Measurements from ENCODE around the gene IL11. TPM values are rescaled to one million over a fixed set of nuclear protein-coding genes. Genes with fewer than 3 reads are reported as not detected.

Gene IL11
- total RNA-seq, 4 donors from 2014 or later, result 0.21 TPM; not detected in 3

GRCh38 chr19:55314396-55314795 is 55.9 kb downstream of the IL11 start:
- H3K4me3 ChIP-seq, result no peak overlapping the region
- H3K36me3 ChIP-seq, result peaks cover 0 to 28% (median 0%) of the 10 kb centered on the region in 3 donors
- TF ChIP-seq, protein P1, sequence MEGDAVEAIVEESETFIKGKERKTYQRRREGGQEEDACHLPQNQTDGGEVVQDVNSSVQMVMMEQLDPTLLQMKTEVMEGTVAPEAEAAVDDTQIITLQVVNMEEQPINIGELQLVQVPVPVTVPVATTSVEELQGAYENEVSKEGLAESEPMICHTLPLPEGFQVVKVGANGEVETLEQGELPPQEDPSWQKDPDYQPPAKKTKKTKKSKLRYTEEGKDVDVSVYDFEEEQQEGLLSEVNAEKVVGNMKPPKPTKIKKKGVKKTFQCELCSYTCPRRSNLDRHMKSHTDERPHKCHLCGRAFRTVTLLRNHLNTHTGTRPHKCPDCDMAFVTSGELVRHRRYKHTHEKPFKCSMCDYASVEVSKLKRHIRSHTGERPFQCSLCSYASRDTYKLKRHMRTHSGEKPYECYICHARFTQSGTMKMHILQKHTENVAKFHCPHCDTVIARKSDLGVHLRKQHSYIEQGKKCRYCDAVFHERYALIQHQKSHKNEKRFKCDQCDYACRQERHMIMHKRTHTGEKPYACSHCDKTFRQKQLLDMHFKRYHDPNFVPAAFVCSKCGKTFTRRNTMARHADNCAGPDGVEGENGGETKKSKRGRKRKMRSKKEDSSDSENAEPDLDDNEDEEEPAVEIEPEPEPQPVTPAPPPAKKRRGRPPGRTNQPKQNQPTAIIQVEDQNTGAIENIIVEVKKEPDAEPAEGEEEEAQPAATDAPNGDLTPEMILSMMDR (IDR thresholded peaks at IDR 0.05), result no peak
- no peak for TF ChIP-seq POLR2A (IDR thresholded peaks at IDR 0.05)
- no peak for TF ChIP-seq EP300 (IDR thresholded peaks at IDR 0.05)
- H3K27me3 ChIP-seq, result no peaks in the 10 kb centered on the region
- H3K9me3 ChIP-seq, result peaks cover 0 to 4% (median 0%) of the 10 kb centered on the region in 4 donors
- no peak for DNase-seq (ENCODE audit: low spot score in 2 of 2)
- no peak overlapping the region for H3K27ac ChIP-seq
- H3K4me1 ChIP-seq, result no peaks in the 10 kb centered on the region
- WGBS, 2 donors, result 71 to 74% methylated on average over 8 of the region's 8 CpGs

Other genes starting within 250 kb of the IL11 start
- 1 to 10 TPM in 1 of 4 donors, under 1 TPM in 1, not detected in 2; 0.90 to 1.5 TPM for gene TNNT1, start 221.3 kb downstream of the IL11 start, total RNA-seq
- gene TNNI3, start 212.7 kb downstream of the IL11 start, total RNA-seq, result not detected
- gene DNAAF3, start 203.8 kb downstream of the IL11 start, total RNA-seq, result 1 to 10 TPM in 2 of 4 donors, not detected in 2; 1.2 to 2.7 TPM
- not detected for gene SYT5, start 190.2 kb downstream of the IL11 start, total RNA-seq
- gene PTPRH, start 161.0 kb downstream of the IL11 start, total RNA-seq, result 1 to 10 TPM; 1.2 to 3.9 (median 2.1) TPM
- 1 to 10 TPM in 3 of 4 donors, under 1 TPM in 1; 0.44 to 8.6 (median 3.0) TPM for gene TMEM86B, start 141.7 kb downstream of the IL11 start, total RNA-seq
- 10 to 100 TPM; 35.4 to 56.7 (median 40.7) TPM for gene PPP6R1, start 111.4 kb downstream of the IL11 start, total RNA-seq
- gene HSPBP1, start 90.4 kb downstream of the IL11 start, total RNA-seq, result 10 to 100 TPM; 33.7 to 49.6 (median 40.5) TPM
- gene BRSK1, start 86.5 kb downstream of the IL11 start, total RNA-seq, result 1 to 10 TPM; 4.6 to 6.9 (median 5.9) TPM
- 10 to 100 TPM in 1 of 4 donors, 1 to 10 TPM in 3; 5.5 to 17.1 (median 7.7) TPM for gene TMEM150B, start 45.1 kb downstream of the IL11 start, total RNA-seq
- gene KMT5C, start 30.6 kb downstream of the IL11 start, total RNA-seq, result 10 to 100 TPM; 30.6 to 50.0 (median 41.2) TPM
- gene COX6B2, start 15.7 kb downstream of the IL11 start, total RNA-seq, result not detected
- gene GARIN5B, start 7.2 kb downstream of the IL11 start, total RNA-seq, result not detected
- 1 to 10 TPM in 1 of 4 donors, not detected in 3; 2.7 TPM for gene TMEM190, start 6.4 kb upstream of the IL11 start, total RNA-seq
- 1 to 10 TPM in 2 of 4 donors, under 1 TPM in 2; 0.63 to 7.5 (median 2.6) TPM for gene TMEM238, start 13.8 kb upstream of the IL11 start, total RNA-seq
- gene RPL28, start 15.5 kb upstream of the IL11 start, total RNA-seq, result 100 to 1,000 TPM; 266 to 574 (median 354) TPM
- gene UBE2S, start 37.3 kb upstream of the IL11 start, total RNA-seq, result 10 to 100 TPM in 2 of 4 donors, 1 to 10 TPM in 2; 8.0 to 16.2 (median 9.9) TPM
- 1 to 10 TPM in 3 of 4 donors, under 1 TPM in 1; 0.42 to 4.1 (median 2.0) TPM for gene SHISA7, start 72.8 kb upstream of the IL11 start, total RNA-seq
- 10 to 100 TPM; 38.0 to 80.4 (median 65.9) TPM for gene ISOC2, start 91.2 kb upstream of the IL11 start, total RNA-seq
- gene C19orf85, start 94.3 kb upstream of the IL11 start, total RNA-seq, result not detected
- gene ZNF628, start 106.2 kb upstream of the IL11 start, total RNA-seq, result 10 to 100 TPM in 1 of 4 donors, 1 to 10 TPM in 3; 3.5 to 16.8 (median 4.0) TPM
- 1 to 10 TPM; 3.1 to 8.0 (median 4.3) TPM for gene NAT14, start 114.7 kb upstream of the IL11 start, total RNA-seq
- 10 to 100 TPM in 1 of 4 donors, 1 to 10 TPM in 3; 3.9 to 14.5 (median 7.2) TPM for gene SSC5D, start 118.0 kb upstream of the IL11 start, total RNA-seq
- gene SBK2, start 166.7 kb upstream of the IL11 start, total RNA-seq, result not detected
- gene SBK3, start 175.1 kb upstream of the IL11 start, total RNA-seq, result under 1 TPM in 1 of 4 donors, not detected in 3; 0.59 TPM
- 1 to 10 TPM; 2.0 to 5.3 (median 4.2) TPM for gene ZNF579, start 210.4 kb upstream of the IL11 start, total RNA-seq
- gene FIZ1, start 229.1 kb upstream of the IL11 start, total RNA-seq, result 10 to 100 TPM in 1 of 4 donors, 1 to 10 TPM in 3; 4.8 to 11.7 (median 7.9) TPM
- 10 to 100 TPM; 23.1 to 35.0 (median 27.0) TPM for gene ZNF524, start 229.8 kb upstream of the IL11 start, total RNA-seq
- gene ZNF865, start 235.2 kb upstream of the IL11 start, total RNA-seq, result 10 to 100 TPM in 3 of 4 donors, 1 to 10 TPM in 1; 8.8 to 15.0 (median 12.7) TPM

Measured in tibial nerve (tissue), 4 donors.